Erythroblast (primary cell): Measurements from ENCODE around the gene IL13RA2.

Source experiments
- GATA1 ChIP-seq: IDR thresholded peaks from 2 replicates; pipeline ENCODE4 v1.6.1; 2011; ENCODE audit warnings: low read depth, mild to moderate bottlenecking, control low read depth, low read length, moderate library complexity
- POLR2A ChIP-seq: IDR thresholded peaks from 2 replicates; pipeline ENCODE4 v1.6.1; 2011; ENCODE audit warnings: mild to moderate bottlenecking, low read length

GRCh38 chrX:114997779-114998178 is 19.6 kb downstream of the IL13RA2 start:
- TF ChIP-seq POLR2A, result no peak
- TF ChIP-seq GATA1, result no peak
